ENCODE measurements around the gene SCN8A. TPM values are rescaled to one million over a fixed set of nuclear protein-coding genes. Genes with fewer than 3 reads are reported as not detected.
"Not testable (repeated sequence)": the region's sequence is repeated elsewhere in the genome, so short reads cannot be mapped to it uniquely, and the experiment has no call there.

Gene SCN8A
- total RNA-seq, 1 donor from 2014 or later, result 5.0 TPM

GRCh38 chr12:51827925-51828818, 237.1 kb downstream of the SCN8A start:
- peaks cover 19% of the 10 kb centered on the region for H3K4me1 Mint-ChIP-seq (ENCODE audit: unreplicated experiment)
- H3K4me3 Mint-ChIP-seq (ENCODE audit: unreplicated experiment), result no peak overlapping the region
- DNase-seq (ENCODE audit: low spot score), result no peak
- H3K36me3 Mint-ChIP-seq (ENCODE audit: low read depth, unreplicated experiment), result peaks cover 9% of the 10 kb centered on the region
- peaks cover 12% of the 10 kb centered on the region for H3K27me3 Mint-ChIP-seq (ENCODE audit: unreplicated experiment)
- no peaks in the 10 kb centered on the region for H3K9me3 Mint-ChIP-seq (ENCODE audit: unreplicated experiment)
- TF ChIP-seq CTCF (IDR thresholded peaks at IDR 0.05; ENCODE audit: unreplicated experiment), result no peak
- H3K27ac Mint-ChIP-seq (ENCODE audit: unreplicated experiment), result no peak overlapping the region

GRCh38 chr12:51829011-51829481, 238.0 kb downstream of the SCN8A start:
- H3K4me3 Mint-ChIP-seq (ENCODE audit: unreplicated experiment), result no peak overlapping the region
- H3K27me3 Mint-ChIP-seq (ENCODE audit: unreplicated experiment), result peaks cover 14% of the 10 kb centered on the region

GRCh38 chr12:51829641-51830040, 238.6 kb downstream of the SCN8A start:
- H3K27ac Mint-ChIP-seq (ENCODE audit: unreplicated experiment), result no peak overlapping the region
- H3K4me1 Mint-ChIP-seq (ENCODE audit: unreplicated experiment), result peaks cover 24% of the 10 kb centered on the region
- H3K4me3 Mint-ChIP-seq (ENCODE audit: unreplicated experiment), result no peak overlapping the region
- DNase-seq (ENCODE audit: low spot score), result no peak
- no peak for TF ChIP-seq CTCF (IDR thresholded peaks at IDR 0.05; ENCODE audit: unreplicated experiment)
- peaks cover 15% of the 10 kb centered on the region for H3K36me3 Mint-ChIP-seq (ENCODE audit: low read depth, unreplicated experiment)
- peaks cover 15% of the 10 kb centered on the region for H3K27me3 Mint-ChIP-seq (ENCODE audit: unreplicated experiment)
- H3K9me3 Mint-ChIP-seq (ENCODE audit: unreplicated experiment), result no peaks in the 10 kb centered on the region

More at GRCh38 chr12:51829011-51829481, 238.0 kb downstream of the SCN8A start:
- TF ChIP-seq CTCF (IDR thresholded peaks at IDR 0.05; ENCODE audit: unreplicated experiment), result no peak
- no peaks in the 10 kb centered on the region for H3K9me3 Mint-ChIP-seq (ENCODE audit: unreplicated experiment)
- H3K36me3 Mint-ChIP-seq (ENCODE audit: low read depth, unreplicated experiment), result peaks cover 17% of the 10 kb centered on the region
- no peak for DNase-seq (ENCODE audit: low spot score)
- no peak overlapping the region for H3K27ac Mint-ChIP-seq (ENCODE audit: unreplicated experiment)
- H3K4me1 Mint-ChIP-seq (ENCODE audit: unreplicated experiment), result peaks cover 24% of the 10 kb centered on the region

- Mint-ChIP-seq H3K4me1 (ENCODE audit: unreplicated experiment) (peaks cover 28% of the 10 kb centered on the region), H3K36me3 (ENCODE audit: low read depth, unreplicated experiment) (peaks cover 19% of the 10 kb centered on the region), H3K27me3 (ENCODE audit: unreplicated experiment) (peaks cover 13% of the 10 kb centered on the region)
- not testable (repeated sequence) for DNase-seq (ENCODE audit: low spot score); H3K4me3 Mint-ChIP-seq (ENCODE audit: unreplicated experiment); H3K27ac Mint-ChIP-seq (ENCODE audit: unreplicated experiment); H3K9me3 Mint-ChIP-seq (ENCODE audit: unreplicated experiment)
Observed at GRCh38 chr12:51831817-51832216, 240.8 kb downstream of the SCN8A start.

GRCh38 chr12:51832354-51833107, 241.5 kb downstream of the SCN8A start:
- no peak overlapping the region for H3K4me3 Mint-ChIP-seq (ENCODE audit: unreplicated experiment)
- H3K27me3 Mint-ChIP-seq (ENCODE audit: unreplicated experiment), result peaks cover 13% of the 10 kb centered on the region
- H3K9me3 Mint-ChIP-seq (ENCODE audit: unreplicated experiment), result no peaks in the 10 kb centered on the region
- DNase-seq (ENCODE audit: low spot score), result no peak
- H3K4me1 Mint-ChIP-seq (ENCODE audit: unreplicated experiment), result peaks cover 28% of the 10 kb centered on the region
- no peak overlapping the region for H3K27ac Mint-ChIP-seq (ENCODE audit: unreplicated experiment)
- H3K36me3 Mint-ChIP-seq (ENCODE audit: low read depth, unreplicated experiment), result peaks cover 19% of the 10 kb centered on the region
- no peak for TF ChIP-seq CTCF (IDR thresholded peaks at IDR 0.05; ENCODE audit: unreplicated experiment)
